HG03571 (cell line): ENCODE results near the gene KCNJ18.
"Not testable (repeated sequence)": the region's sequence is repeated elsewhere in the genome, so short reads cannot be mapped to it uniquely, and the experiment has no call there.

Experiments
- ATAC-seq: cut with Tn5 transposase; IDR thresholded peaks from one replicate; pipeline ENCODE4 v1.9.1; 2021; ENCODE audit not compliant: unreplicated experiment

Gene KCNJ18

GRCh38 chr17:21683897-21684296 is 8.4 kb upstream of the KCNJ18 start:
- not testable (repeated sequence) for ATAC-seq

GRCh38 chr17:21684384-21684783 is 7.9 kb upstream of the KCNJ18 start:
- not testable (repeated sequence) for ATAC-seq

- ATAC-seq: not testable (repeated sequence)
Measured at GRCh38 chr17:21685061-21685795, 7.1 kb upstream of the KCNJ18 start.

- no peak for ATAC-seq
Measured at GRCh38 chr17:21686165-21687015, 5.9 kb upstream of the KCNJ18 start.

GRCh38 chr17:21687136-21687953 is 5.0 kb upstream of the KCNJ18 start:
- ATAC-seq: no peak

- ATAC-seq: no peak
Measured at GRCh38 chr17:21688293-21688949, 3.9 kb upstream of the KCNJ18 start.

GRCh38 chr17:21689604-21690003 is 2.7 kb upstream of the KCNJ18 start:
- ATAC-seq: no peak

- ATAC-seq: not testable (repeated sequence)
Measured at GRCh38 chr17:21690811-21691210, 1.5 kb upstream of the KCNJ18 start.

GRCh38 chr17:21691481-21691880 is 842 bp upstream of the KCNJ18 start:
- ATAC-seq: not testable (repeated sequence)

GRCh38 chr17:21692704-21693065 is 362 bp downstream of the KCNJ18 start:
- ATAC-seq: not testable (repeated sequence)

GRCh38 chr17:21693391-21693796 is 1.1 kb downstream of the KCNJ18 start:
- not testable (repeated sequence) for ATAC-seq

- not testable (repeated sequence) for ATAC-seq
Measured at GRCh38 chr17:21693937-21694336, 1.6 kb downstream of the KCNJ18 start.

GRCh38 chr17:21696227-21696626 is 3.9 kb downstream of the KCNJ18 start:
- not testable (repeated sequence) for ATAC-seq

GRCh38 chr17:21696842-21697507 is 4.7 kb downstream of the KCNJ18 start:
- ATAC-seq: not testable (repeated sequence)

- not testable (repeated sequence) for ATAC-seq
Measured at GRCh38 chr17:21697508-21697860, 5.2 kb downstream of the KCNJ18 start.

GRCh38 chr17:21698437-21699075 is 6.2 kb downstream of the KCNJ18 start:
- not testable (repeated sequence) for ATAC-seq

GRCh38 chr17:21699124-21699523 is 6.8 kb downstream of the KCNJ18 start:
- ATAC-seq: not testable (repeated sequence)

- ATAC-seq: not testable (repeated sequence)
Measured at GRCh38 chr17:21699573-21700236, 7.4 kb downstream of the KCNJ18 start.

GRCh38 chr17:21701090-21701489 is 8.8 kb downstream of the KCNJ18 start:
- not testable (repeated sequence) for ATAC-seq
